K562 (cell line): ENCODE results near the gene APPL2. TPM values are rescaled to one million over a fixed set of nuclear protein-coding genes. Genes with fewer than 3 reads are reported as not detected.
A peak's percentile ranks its signal among the peaks of the same experiment; 100 is the strongest.

Experiments
- ATAC-seq: fragments of 200-7000 bp; cut with Tn5 transposase; 3 replicates; pipeline ENCODE4 v1.9.1; 2020; ENCODE audit warnings: moderate library complexity
- BruUV-seq: library from RNA; stranded (reverse); fragments of 400-500 nt; replicated peaks from 2 replicates; lab custom pipeline; 2021; lab: Mats Ljungman, UMichigan
- CTCF ChIA-PET: fragments of 300-600 bp; formaldehyde crosslinking; extraction: SDS; loops from one replicate; lab custom pipeline; 2021; ENCODE audit warnings: low intra/inter-chr PET ratio; lab: Yijun Ruan, JAX
- POLR2A ChIA-PET: fragments of 300-600, 350-650 bp; sonication (Branson Sonifier 250); formaldehyde crosslinking; extraction: SDS; loops from one replicate; lab custom pipeline; 2021; ENCODE audit warnings: antibody characterized with exemption, inconsistent platforms; lab: Yijun Ruan, JAX
- DNase-seq, 4 experiments: peaks; one replicate each; pipeline versions ENCODE4 v3.0.0 to v3.0.0-alpha.2; 2011 to 2018; ENCODE audit warnings: low spot score in 3 of 4, mixed read lengths in 3 of 4; ENCODE audit errors: extremely low read depth in 1 of 4
- FAIRE-seq: peaks from 2 replicates; lab custom pipeline; 2011; peaks lifted over from hg19 to GRCh38; lab: Jason Lieb, UNC
- H2AFZ ChIP-seq: 2 replicates; pipeline ENCODE4 v1.6.0; 2011; ENCODE audit warnings: low read depth, low read length, control low read depth, inconsistent platforms
- H3K27ac ChIP-seq: fragments of 200-600 bp; 3 replicates; pipeline ENCODE4 v1.8.0; 2011; ENCODE audit warnings: low read depth, mild to moderate bottlenecking, control low read depth, inconsistent platforms, low read length, moderate library complexity, mixed read lengths; ENCODE audit errors: extremely low read depth
- H3K27me3 ChIP-seq, 2 experiments: fragments of 300-600 bp in 1 of 2; 2 replicates in 1 of 2; 3 replicates in 1 of 2; pipeline versions ENCODE4 v1.6.0 to v1.8.0; 2011; ENCODE audit warnings: inconsistent platforms in 2 of 2, low read length in 2 of 2, mild to moderate bottlenecking in 1 of 2, mixed read lengths in 1 of 2, moderate library complexity in 1 of 2; ENCODE audit not compliant: control insufficient read depth in 2 of 2, insufficient read depth in 2 of 2
- H3K36me3 ChIP-seq: fragments of 300-600 bp; 3 replicates; pipeline ENCODE4 v1.8.0; 2011; ENCODE audit warnings: mild to moderate bottlenecking, low read length, inconsistent platforms; ENCODE audit not compliant: control insufficient read depth, insufficient read depth
- H3K4me1 ChIP-seq, 2 experiments: fragments of 200-600 bp in 1 of 2; replicated peaks in 1 of 2; 2 replicates in 1 of 2; 3 replicates in 1 of 2; pipeline versions ENCODE4 v1.5.1 to v1.8.0; 2011; ENCODE audit warnings: inconsistent platforms in 2 of 2, low read length in 2 of 2, mild to moderate bottlenecking in 1 of 2, mixed read lengths in 1 of 2, moderate library complexity in 1 of 2; ENCODE audit not compliant: control insufficient read depth in 2 of 2, insufficient read depth in 2 of 2
- H3K4me2 ChIP-seq: 2 replicates; pipeline ENCODE4 v1.6.1; 2011; ENCODE audit warnings: low read length, control low read depth, inconsistent platforms, mixed read lengths; ENCODE audit not compliant: insufficient read depth
- H3K4me3 ChIP-seq: fragments of 200-600 bp; sonication (generic), shearing (Covaris generic); 2 replicates; pipeline ENCODE4 v1.5.1; 2016; ENCODE audit warnings: control low read depth, inconsistent platforms
- H3K79me2 ChIP-seq: fragments of 200-600 bp; 3 replicates; pipeline ENCODE4 v1.8.0; 2011; ENCODE audit warnings: low read length, inconsistent platforms; ENCODE audit not compliant: control insufficient read depth, insufficient read depth
- H3K9ac ChIP-seq, 2 experiments: 2 replicates each; pipeline versions ENCODE4 v1.6.0 to v1.6.1; 2011; ENCODE audit warnings: low read depth in 2 of 2, low read length in 2 of 2, control low read depth in 1 of 2, inconsistent platforms in 1 of 2, mild to moderate bottlenecking in 1 of 2, mixed read lengths in 1 of 2; ENCODE audit not compliant: insufficient read depth in 1 of 2
- H3K9me1 ChIP-seq: one replicate; pipeline ENCODE4 v1.6.0; 2011; ENCODE audit warnings: inconsistent platforms, mild to moderate bottlenecking, low read length, moderate library complexity; ENCODE audit not compliant: control insufficient read depth, insufficient read depth
- H3K9me3 ChIP-seq: replicated peaks from 2 replicates; pipeline ENCODE4 v1.5.1; 2011; ENCODE audit warnings: low read depth, low read length, inconsistent platforms; ENCODE audit not compliant: control insufficient read depth, insufficient read depth
- H4K20me1 ChIP-seq: replicated peaks from 2 replicates; pipeline ENCODE4 v1.6.1; 2011; ENCODE audit warnings: low read length, inconsistent platforms, mixed read lengths; ENCODE audit not compliant: control insufficient read depth, insufficient read depth
- BCOR ChIP-seq: fragments of 450-650 bp; IDR thresholded peaks from 2 replicates; pipeline ENCODE4 v1.6.1; 2016
- CBFA2T3 ChIP-seq: fragments of 450-650 bp; IDR thresholded peaks from 2 replicates; pipeline ENCODE4 v1.6.1; 2017
- CBX3 ChIP-seq, 2 experiments: IDR thresholded peaks; 1 replicate in 1 of 2; 2 replicates in 1 of 2; pipeline ENCODE4 v1.6.1; 2012; ENCODE audit warnings: inconsistent platforms in 2 of 2, low read length in 2 of 2, borderline replicate concordance in 1 of 2, control low read depth in 1 of 2
- GATAD2B ChIP-seq: fragments of 450-650 bp; IDR thresholded peaks from 2 replicates; pipeline ENCODE4 v1.6.1; 2017; ENCODE audit warnings: mild to moderate bottlenecking, borderline replicate concordance
- KDM1A ChIP-seq, 2 experiments: fragments of 450-650 bp; IDR thresholded peaks; 2 replicates each; pipeline ENCODE4 v1.6.1; 2016; ENCODE audit warnings: mild to moderate bottlenecking in 2 of 2
- PPARD ChIP-seq: fragments of 250-450 bp; sonication (Bioruptor Pico); IDR thresholded peaks from 2 replicates; pipeline ENCODE4 v1.8.0; 2022; ENCODE audit warnings: inconsistent platforms, mild to moderate bottlenecking, moderate library complexity
- RBM15 ChIP-seq: fragments of 200-400 bp; formaldehyde crosslinking; IDR thresholded peaks from 2 replicates; pipeline ENCODE4 v1.6.1; 2018; ENCODE audit warnings: mild to moderate bottlenecking, low read length, moderate library complexity; ENCODE audit not compliant: insufficient read depth
- RBM25 ChIP-seq: fragments of 200-400 bp; formaldehyde crosslinking; IDR thresholded peaks from 2 replicates; pipeline ENCODE4 v1.6.1; 2018; ENCODE audit warnings: low read length, low read depth, moderate library complexity; ENCODE audit not compliant: severe bottlenecking
- STAT5B ChIP-seq: fragments of 250-450 bp; sonication (Bioruptor Pico); IDR thresholded peaks from 2 replicates; pipeline ENCODE4 v1.8.0; 2021; ENCODE audit warnings: mild to moderate bottlenecking, inconsistent platforms
- TFAM ChIP-seq: fragments of 250-450 bp; sonication (Bioruptor Pico); conservative IDR thresholded peaks from 2 replicates; pipeline ENCODE4 v1.5.0; 2021; ENCODE audit warnings: mild to moderate bottlenecking, moderate library complexity
- ZFP30 ChIP-seq: fragments of 250-450 bp; sonication (Bioruptor Pico); IDR thresholded peaks from 2 replicates; pipeline ENCODE4 v1.8.0; 2022; ENCODE audit warnings: moderate library complexity, mild to moderate bottlenecking, inconsistent platforms, borderline replicate concordance
- ZFP36 ChIP-seq: fragments of 150-350 bp; IDR thresholded peaks from 2 replicates; pipeline ENCODE4 v1.6.1; 2018; ENCODE audit warnings: low read length, low read depth; ENCODE audit not compliant: partially characterized antibody
- whole genome bisulfite sequencing: fragments of 100-300 bp; shearing (Covaris generic); methylation state at CpG from one replicate; pipeline ENCODE4 v1.1.6; 2016; ENCODE audit warnings: low coverage, mixed read lengths; ENCODE audit not compliant: insufficient coverage; ENCODE audit errors: missing lambda C conversion rate; 5-methylcytosine and 5-hydroxymethylcytosine counted together
- in situ Hi-C: fragments of 300-500 bp; cut with MboI; formaldehyde crosslinking; loops from 4 replicates; pipeline ENCODE4 v1.15.0; 2018; ENCODE audit warnings: inconsistent platforms, mixed read lengths
- intact Hi-C: fragments of 100-400 bp; cut with micrococcal nuclease; formaldehyde crosslinking; loops from 2 replicates; pipeline ENCODE4 v1.14.2; 2022
- polyA plus RNA-seq, 8 experiments: library from polyadenylated mRNA; depleted of rRNA in 4 of 8; stranded (reverse) in 5 of 8; unstranded in 3 of 8; fragments of >200 nt; fragmentation: Nextera tagmentation in 2 of 8; fragmentation: Illumina TruSeq in 1 of 8; extraction: Ambion mirVana in 2 of 8; extraction: Trizol in 1 of 8; gene quantifications; 2 replicates each; pipeline versions ENCODE4 v1.2.1 to v1.2.3, GENCODE V29; 2011 to 2014; ENCODE audit warnings: inconsistent platforms in 1 of 8, missing spikeins in 1 of 8
- total RNA-seq, 7 experiments: library from RNA; depleted of rRNA in 6 of 7; stranded (reverse); fragments of >200 nt in 6 of 7; fragmentation: Illumina TruSeq in 2 of 7; extraction: Trizol in 2 of 7; gene quantifications; 2 replicates each; pipeline versions ENCODE4 v1.2.1 to v1.2.3, GENCODE V29; 2011 to 2021; ENCODE audit warnings: low replicate concordance in 1 of 7

Gene APPL2
- total and polyA plus RNA-seq, 9 of the 15 experiments (the other 6 are each of a cell fraction or from before 2014, with no cell fraction given) = 2.1 to 14.4 (median 8.2) TPM

DNA sequence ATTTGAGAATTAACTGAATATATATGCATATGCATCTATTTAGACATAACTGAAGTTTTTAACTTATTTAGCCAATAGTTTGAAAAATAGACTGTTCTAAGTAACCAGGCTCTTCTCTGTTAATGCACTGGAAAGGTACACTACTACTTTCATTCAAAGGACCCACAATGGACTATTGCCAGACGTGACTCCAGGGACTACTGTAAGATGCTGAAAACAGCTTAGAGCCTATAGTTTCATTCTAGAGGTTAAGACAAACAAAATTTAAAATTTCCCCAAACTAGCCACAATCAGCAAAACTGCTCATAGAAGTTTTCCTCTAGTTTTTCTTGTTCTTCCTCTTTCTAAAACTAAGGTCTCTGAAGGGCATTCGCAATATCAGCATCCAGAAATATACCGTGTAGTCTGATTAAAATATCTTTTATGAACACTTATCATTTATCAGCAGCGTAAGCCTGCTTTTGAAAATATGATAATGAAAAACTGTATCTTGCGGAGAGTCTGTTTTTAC is 10.4 kb downstream of the APPL2 start:
- DNase-seq (no peak), FAIRE-seq (no peak), ATAC-seq (no peak)
- Histone ChIP-seq H3K9me1 (no peaks in the 10 kb centered on the region), H3K9ac (no peak overlapping the region), H3K27ac (no peak overlapping the region), H3K4me1 (peaks cover 3 to 6% of the 10 kb centered on the region in 2 experiments; a peak in 4 of 5 replicates), H3K4me2 (no peak overlapping the region), H3K9me3 (no peaks in the 10 kb centered on the region), H3K36me3 (peaks cover 3% of the 10 kb centered on the region; the same call in 1 of the 3 replicates), H3K79me2 (no peaks in the 10 kb centered on the region), H4K20me1 (no peaks in the 10 kb centered on the region), H3K27me3 (no peaks in the 10 kb centered on the region), H3K4me3 (no peak overlapping the region), H2AFZ (no peak overlapping the region)
- TF ChIP-seq CBFA2T3 (peak; percentile 8; the same call in 1 of the 2 replicates), ZFP30 (no peak)
- intact Hi-C loops (no loop called here), in situ Hi-C loops (no loop called here)
- WGBS = 30% methylated on average over 5 of the region's 5 CpGs
- CTCF ChIA-PET = no interaction called here
- no TSS peak for BruUV-seq
- POLR2A ChIA-PET = no interaction called here

- no peak for FAIRE-seq
- H3K4me3 ChIP-seq = no peak overlapping the region
- no peaks in the 10 kb centered on the region for H3K9me3 ChIP-seq
- H3K36me3 ChIP-seq = peaks cover 3% of the 10 kb centered on the region; the same call in 1 of the 3 replicates
- TF ChIP-seq TFAM (CRISPR knock-in tag) (no peak), RBM25 (peak; percentile 96), RBM15 (no peak), ZFP36 (peak; percentile 84), GATAD2B (no peak), BCOR (peak; percentile 66), CBX3 (IDR thresholded peaks at IDR 0.05; ENCODE audit: borderline replicate concordance in 1 of 2, low read length in 2 of 2) (no peak), STAT5B (CRISPR knock-in tag) (no peak), KDM1A (IDR thresholded peaks at IDR 0.05) (0 out of 4 replicates have a peak, but pooled peaks of 1 of the 2 experiments have one; percentile 13), PPARD (CRISPR knock-in tag) (no peak)
- TF ChIP-seq, all 486 proteins: peak for 4
- Histone ChIP-seq H2AFZ (no peak overlapping the region), H3K79me2 (no peaks in the 10 kb centered on the region), H3K4me2 (no peak overlapping the region), H3K4me1 (peaks cover 3 to 5% of the 10 kb centered on the region in 2 experiments; a peak in 4 of 5 replicates), H3K9ac (no peak overlapping the region), H3K27ac (no peak overlapping the region), H3K9me1 (no peaks in the 10 kb centered on the region), H4K20me1 (no peaks in the 10 kb centered on the region), H3K27me3 (no peaks in the 10 kb centered on the region)
- DNase-seq = no peak
- WGBS = 60% methylated on average over 4 of the region's 4 CpGs
- intact Hi-C loops = no loop called here
- BruUV-seq = no TSS peak
- in situ Hi-C loops = no loop called here
- no peak for ATAC-seq
- ChIA-PET POLR2A (interaction anchor here (0.6 to 1.3 kb wide), 3 partner anchors 9 to 137 kb away, joined by 3 to 7 read pairs (median 4); partner anchors contain the start of gene APPL2), CTCF (no interaction called here)
Measured at GRCh38 chr12:105224399-105224798, 11.6 kb downstream of the APPL2 start.
